ENCODE results near the gene LHX1.

Gene LHX1

GRCh38 chr17:36975922-36976515 is 38.7 kb downstream of the LHX1 start:
- no peak for TF ChIP-seq CTCF (IDR thresholded peaks at IDR 0.05)
- Histone ChIP-seq H3K4me3 (no peak overlapping the region), H3K27ac (no peak overlapping the region)
- DNase-seq (ENCODE audit: low spot score): no peak

GRCh38 chr17:36977066-36977465 is 39.8 kb downstream of the LHX1 start:
- no peak for TF ChIP-seq CTCF (IDR thresholded peaks at IDR 0.05)
- no peak overlapping the region for H3K27ac ChIP-seq
- H3K4me3 ChIP-seq: no peak overlapping the region
- DNase-seq (ENCODE audit: low spot score): no peak

GRCh38 chr17:36977568-36977967 is 40.3 kb downstream of the LHX1 start:
- no peak for TF ChIP-seq CTCF (IDR thresholded peaks at IDR 0.05)
- Histone ChIP-seq H3K27ac (no peak overlapping the region), H3K4me3 (no peak overlapping the region)
- DNase-seq (ENCODE audit: low spot score): no peak

- no peak for TF ChIP-seq CTCF (IDR thresholded peaks at IDR 0.05)
- Histone ChIP-seq H3K4me3 (no peak overlapping the region), H3K27ac (no peak overlapping the region)
- no peak for DNase-seq (ENCODE audit: low spot score)
These were observed 41.7 kb downstream of the LHX1 start for GRCh38 chr17:36978810-36979564.

- Histone ChIP-seq H3K4me3 (no peak overlapping the region), H3K27ac (no peak overlapping the region)
- TF ChIP-seq CTCF (IDR thresholded peaks at IDR 0.05): no peak
- DNase-seq (ENCODE audit: low spot score): no peak
These were observed 42.3 kb downstream of the LHX1 start for GRCh38 chr17:36979565-36979941.

- DNase-seq (ENCODE audit: low spot score): no peak
- Histone ChIP-seq H3K27ac (no peak overlapping the region), H3K4me3 (no peak overlapping the region)
- TF ChIP-seq CTCF (IDR thresholded peaks at IDR 0.05): no peak
These were observed 43.0 kb downstream of the LHX1 start for GRCh38 chr17:36980280-36980761.

GRCh38 chr17:36983618-36984017 is 46.3 kb downstream of the LHX1 start:
- TF ChIP-seq CTCF (IDR thresholded peaks at IDR 0.05): no peak
- Histone ChIP-seq H3K4me3 (no peak overlapping the region), H3K27ac (no peak overlapping the region)
- DNase-seq (ENCODE audit: low spot score): no peak
